Head of caudate nucleus (tissue), 42 donors: ENCODE measurements around the gene NAALADL2.

Experiments used
- DNase-seq, 42 donors: peaks; one replicate each; pipeline versions ENCODE4 v3.0.0 to v3.0.0-alpha.2; 2020 to 2021; ENCODE audit warnings: mixed read lengths in 7 of 42
- intact Hi-C: fragments of 100-400 bp; cut with DNase I; formaldehyde crosslinking; loops from one replicate; pipeline ENCODE4 v1.15.0; 2022

The NAALADL2 gene

GRCh38 chr3:175176556-175176955, 317.4 kb downstream of the NAALADL2 start:
- intact Hi-C loops: no loop called here
- DNase-seq: no peak

GRCh38 chr3:175179055-175179454, 319.9 kb downstream of the NAALADL2 start:
- intact Hi-C loops: no loop called here

DNA sequence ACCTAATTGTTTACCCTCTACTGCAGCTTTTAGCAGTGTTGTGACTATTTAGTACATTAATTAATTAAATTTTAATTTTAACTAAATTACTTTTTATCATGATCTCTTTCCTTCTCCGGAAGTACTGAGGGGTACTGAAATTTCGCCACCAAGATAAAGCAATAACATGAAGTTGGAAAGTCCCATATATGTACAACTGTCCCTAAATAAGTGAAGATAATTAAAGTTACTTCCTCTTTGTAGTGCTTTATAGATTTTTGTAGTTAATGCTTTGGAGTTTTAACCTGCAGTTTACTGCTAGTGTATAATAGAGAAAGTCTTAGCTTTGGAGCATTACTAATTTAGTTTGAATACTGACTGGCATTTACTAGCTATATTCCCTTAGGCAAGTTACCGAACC, 325.3 kb downstream of the NAALADL2 start:
- no peak for DNase-seq
- intact Hi-C loops: no loop called here

More at GRCh38 chr3:175179055-175179454, 319.9 kb downstream of the NAALADL2 start:
- DNase-seq: no peak

DNA sequence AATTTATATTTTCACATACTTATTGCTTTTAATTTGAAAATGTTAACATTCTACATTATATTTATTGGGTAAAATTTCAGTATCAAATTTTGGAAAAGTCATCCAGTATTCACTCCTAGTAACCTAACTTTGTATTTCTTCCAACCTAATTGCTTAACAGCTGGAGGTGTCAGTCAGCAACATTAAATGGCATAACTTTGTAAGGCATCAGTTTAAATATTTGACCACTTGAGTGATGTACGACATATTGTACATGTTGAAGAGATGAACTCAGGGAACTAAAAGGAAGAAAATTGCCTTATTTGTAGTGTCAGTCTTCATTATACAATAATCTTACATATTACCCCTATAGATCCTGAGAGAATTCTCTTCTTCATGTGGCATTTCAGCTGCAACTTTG, 326.8 kb downstream of the NAALADL2 start:
- intact Hi-C loops: no loop called here
- DNase-seq: no peak

DNA sequence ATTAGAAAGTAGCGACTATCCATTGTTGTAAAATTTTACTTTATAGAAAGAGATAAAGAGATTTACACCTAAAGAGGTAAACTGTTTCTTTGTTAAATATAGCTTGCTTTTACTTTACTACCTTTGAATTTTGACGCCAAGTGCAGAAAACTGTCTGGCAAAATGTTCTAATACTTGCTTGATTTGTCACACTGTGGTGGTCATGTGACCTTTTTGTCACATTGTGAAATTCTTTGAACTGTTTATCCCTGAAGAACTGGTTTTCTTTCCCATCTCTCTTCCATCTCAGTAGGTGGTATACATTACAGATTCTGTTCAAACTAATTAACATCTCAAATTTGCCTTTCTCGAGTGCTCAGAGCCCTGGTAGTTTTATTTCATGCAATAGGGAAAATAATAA, 327.4 kb downstream of the NAALADL2 start:
- intact Hi-C loops: no loop called here
- DNase-seq: no peak

- intact Hi-C loops: no loop called here
- DNase-seq: no peak
Measured at GRCh38 chr3:175187586-175187985, 328.5 kb downstream of the NAALADL2 start.

- DNase-seq: no peak
- intact Hi-C loops: no loop called here
Measured at GRCh38 chr3:175192536-175192935, 333.4 kb downstream of the NAALADL2 start.

DNA sequence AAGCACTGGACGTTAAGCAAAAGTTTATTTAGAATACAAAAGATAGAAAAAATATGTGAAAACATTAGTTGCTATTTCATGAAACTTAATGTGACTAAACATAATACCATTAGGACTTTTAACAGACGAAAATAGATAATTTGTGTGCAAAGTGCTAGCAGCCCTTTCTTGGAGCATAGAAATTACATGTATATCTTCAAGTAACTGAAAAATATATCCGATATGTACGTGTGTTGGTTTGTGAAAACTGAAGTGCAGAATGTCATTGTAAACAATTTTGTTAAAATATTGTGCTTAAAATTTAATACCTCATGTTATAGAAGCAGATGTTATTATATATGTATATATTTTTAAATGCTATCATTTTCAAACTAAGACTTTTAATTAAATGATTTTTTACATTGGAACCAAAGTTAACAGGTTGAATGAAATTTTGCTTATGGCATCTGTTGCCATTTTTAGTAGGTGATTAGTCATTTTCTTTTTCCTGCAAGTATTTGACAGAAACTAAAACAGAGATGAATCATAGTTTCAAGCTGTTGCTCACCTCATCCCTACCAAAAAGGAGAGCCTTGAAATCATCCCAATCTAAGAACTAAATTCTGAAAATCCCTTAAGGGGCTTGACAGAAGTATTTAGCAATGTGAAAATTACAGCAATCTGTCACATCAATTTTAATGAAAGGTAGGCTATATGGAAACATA, 334.8 kb downstream of the NAALADL2 start:
- intact Hi-C loops: no loop called here
- no peak for DNase-seq

DNA sequence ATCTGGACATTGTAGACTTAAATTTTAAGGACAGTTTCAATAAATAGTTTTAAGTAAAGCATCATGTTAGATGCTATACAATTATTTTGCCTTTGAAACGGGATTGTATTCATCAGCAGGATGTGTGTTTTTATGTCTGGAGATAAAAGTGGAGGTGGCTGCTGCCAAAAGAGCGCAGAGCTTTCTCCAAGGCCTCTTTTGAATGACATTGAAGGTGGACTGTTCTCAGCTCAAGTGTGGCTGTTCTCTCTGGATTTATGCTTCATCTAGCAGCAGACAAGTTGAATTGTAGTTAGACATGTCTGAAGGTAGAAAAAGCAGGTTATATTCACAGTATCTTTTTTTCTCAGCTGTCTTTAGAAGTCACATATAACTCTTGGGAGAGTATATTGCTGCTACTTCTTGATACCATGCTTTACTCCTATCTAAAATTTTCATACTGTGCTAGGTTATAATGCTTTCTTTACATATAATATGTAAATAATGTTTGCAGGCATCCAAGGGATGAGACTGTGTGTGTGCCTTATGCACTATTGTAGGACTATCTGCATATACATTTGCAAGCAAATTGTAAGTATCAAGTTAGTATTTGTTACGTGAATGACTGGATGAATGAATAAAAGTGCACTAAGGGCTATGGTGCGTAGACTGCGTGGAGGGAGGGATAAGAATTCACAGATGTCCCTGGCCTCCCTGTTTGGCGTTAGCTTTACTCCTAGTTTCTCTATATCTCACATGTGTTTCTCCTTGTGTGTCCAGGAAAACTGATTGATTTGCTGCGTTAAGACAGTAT, 340.1 kb downstream of the NAALADL2 start:
- intact Hi-C loops: no loop called here
- peak in 19 of 42 donors; percentile 1 to 66 (median 13) for DNase-seq

DNA sequence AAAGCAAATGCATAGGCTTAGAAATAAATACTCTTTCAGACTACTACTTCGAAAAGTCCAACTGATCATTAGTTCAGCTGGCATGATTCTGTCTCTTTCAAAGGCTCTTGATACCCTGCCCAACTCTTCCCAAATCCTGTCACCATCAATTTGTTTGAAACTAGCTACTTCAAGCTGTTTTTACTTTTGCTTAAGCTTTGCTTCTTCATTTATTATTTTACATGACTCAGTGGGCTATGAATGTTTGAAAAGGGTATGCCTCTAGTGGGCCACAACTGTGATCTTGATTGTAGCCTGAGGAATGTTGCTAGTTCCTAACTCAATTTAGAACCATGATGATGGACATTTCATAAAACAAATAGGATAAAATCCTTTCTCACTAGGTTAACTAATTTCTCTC, 340.8 kb downstream of the NAALADL2 start:
- intact Hi-C loops: no loop called here

GRCh38 chr3:175200391-175201095, 341.4 kb downstream of the NAALADL2 start:
- intact Hi-C loops: no loop called here
- no peak for DNase-seq

More for the DNA sequence above, 340.8 kb downstream of the NAALADL2 start:
- no peak for DNase-seq

DNA sequence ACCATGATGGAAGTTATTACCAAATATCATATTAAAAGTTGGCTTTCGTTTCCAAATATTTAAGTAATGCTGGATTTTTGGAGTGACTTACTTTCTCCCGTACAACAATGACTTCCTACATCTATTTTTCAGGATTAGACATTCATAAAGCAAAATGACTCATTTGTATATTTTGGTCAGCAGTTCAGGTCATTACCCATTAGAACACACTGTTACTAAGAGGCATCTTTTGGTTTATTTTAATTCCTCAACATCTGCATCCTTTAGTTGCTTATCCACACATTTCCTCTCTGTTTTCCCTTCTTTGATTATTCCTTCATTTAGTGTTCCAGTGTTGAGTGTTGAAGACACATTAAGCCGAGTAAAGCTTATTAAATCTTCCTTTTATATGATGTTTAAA, 348.2 kb downstream of the NAALADL2 start:
- no peak for DNase-seq
- intact Hi-C loops: no loop called here

DNA sequence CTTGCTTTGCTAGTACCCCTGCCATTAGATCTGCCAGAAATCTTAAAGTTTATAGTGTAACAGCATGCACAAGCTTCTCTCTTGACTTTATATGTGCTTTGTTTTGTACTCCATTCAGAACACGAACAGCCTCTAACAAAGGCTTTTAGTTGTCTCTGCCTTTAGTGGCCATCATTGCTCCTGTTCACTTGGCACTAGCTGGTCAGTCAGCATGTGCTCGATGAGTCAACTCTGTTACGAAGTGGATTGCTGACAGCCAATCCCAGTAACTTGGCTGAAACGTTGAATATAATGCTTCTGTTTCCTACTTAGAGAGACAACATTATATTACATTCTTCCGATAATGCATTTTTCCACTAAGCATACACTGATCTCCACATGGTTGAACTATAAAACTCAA, 349.2 kb downstream of the NAALADL2 start:
- intact Hi-C loops: no loop called here
- peak in 38 of 42 donors; percentile 2 to 84 (median 52) for DNase-seq

DNA sequence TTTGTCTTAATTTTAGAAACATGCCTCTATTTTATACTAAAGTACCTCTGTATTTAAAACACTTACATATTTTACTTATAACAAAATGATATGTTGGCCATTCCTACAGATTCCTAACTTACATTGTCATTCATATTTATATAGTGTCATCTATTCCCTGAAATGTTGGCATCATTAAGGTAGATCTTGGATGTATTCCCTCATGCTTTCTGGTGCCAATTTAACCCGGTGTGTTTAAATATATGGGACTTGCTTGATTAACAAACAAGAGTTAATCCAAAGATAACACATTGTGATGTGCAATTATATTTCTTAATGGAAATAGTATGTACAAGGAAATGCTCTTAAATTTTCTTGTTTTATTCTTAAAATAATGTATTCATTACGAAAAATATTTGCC, 352.3 kb downstream of the NAALADL2 start:
- intact Hi-C loops: no loop called here
- DNase-seq: no peak

DNA sequence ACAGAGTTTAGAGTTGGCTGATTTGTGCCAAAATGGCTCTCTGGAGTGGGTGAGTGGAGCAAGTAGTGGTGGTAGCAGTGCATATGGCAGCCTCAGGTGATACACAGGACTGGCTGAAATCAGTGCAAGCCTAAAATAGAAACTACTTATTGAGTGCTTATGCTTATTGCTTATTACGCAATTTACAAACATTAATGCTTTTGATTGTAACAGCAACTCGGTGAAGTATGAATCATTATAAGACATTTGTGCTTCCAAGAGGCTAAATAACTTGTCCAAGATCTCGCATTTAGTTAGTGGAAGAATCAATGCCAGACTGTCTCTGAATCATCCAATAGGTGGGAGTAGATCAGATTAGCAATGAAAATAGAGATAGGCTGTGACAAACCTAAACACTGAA, 353.8 kb downstream of the NAALADL2 start:
- DNase-seq: no peak
- intact Hi-C loops: no loop called here

DNA sequence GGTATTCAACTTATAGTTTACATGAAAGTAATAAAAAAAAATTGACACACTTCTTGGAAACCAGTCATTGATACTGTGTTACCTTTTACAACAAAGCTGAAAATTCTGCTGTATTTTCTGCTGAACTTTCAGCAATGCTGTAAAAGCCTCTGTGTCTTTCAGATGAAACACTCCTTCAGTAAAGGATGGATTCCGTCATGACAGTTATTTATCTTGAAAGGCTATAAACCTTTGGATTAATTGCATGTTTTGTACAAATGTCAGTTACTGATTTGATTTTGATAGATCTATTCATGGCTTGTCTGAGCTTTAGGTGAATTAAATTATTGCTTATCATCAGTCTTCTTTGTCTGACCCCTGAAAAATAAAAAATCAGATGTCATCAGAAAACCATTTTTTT, 355.1 kb downstream of the NAALADL2 start:
- DNase-seq: no peak
- intact Hi-C loops: no loop called here

DNA sequence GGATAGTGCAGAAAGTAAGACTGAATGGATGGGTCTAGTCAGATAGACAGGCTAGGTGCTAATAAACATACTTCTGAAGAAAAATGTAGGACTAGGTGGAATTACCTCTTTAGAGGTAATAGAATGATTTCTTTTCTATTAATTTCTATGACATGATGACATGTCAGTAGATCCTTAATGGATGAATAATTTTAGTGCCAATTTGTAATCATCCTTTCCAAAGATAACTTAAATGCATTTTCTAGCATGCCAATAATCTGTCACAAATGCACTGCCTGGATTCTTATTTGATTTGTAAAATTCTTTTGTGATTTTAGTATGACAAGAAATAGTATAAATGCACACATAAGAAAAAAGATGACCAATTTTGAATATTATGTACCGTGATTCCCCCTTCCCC, 356.7 kb downstream of the NAALADL2 start:
- intact Hi-C loops: no loop called here
- no peak for DNase-seq

GRCh38 chr3:175222356-175222755, 363.2 kb downstream of the NAALADL2 start:
- intact Hi-C loops: no loop called here

DNA sequence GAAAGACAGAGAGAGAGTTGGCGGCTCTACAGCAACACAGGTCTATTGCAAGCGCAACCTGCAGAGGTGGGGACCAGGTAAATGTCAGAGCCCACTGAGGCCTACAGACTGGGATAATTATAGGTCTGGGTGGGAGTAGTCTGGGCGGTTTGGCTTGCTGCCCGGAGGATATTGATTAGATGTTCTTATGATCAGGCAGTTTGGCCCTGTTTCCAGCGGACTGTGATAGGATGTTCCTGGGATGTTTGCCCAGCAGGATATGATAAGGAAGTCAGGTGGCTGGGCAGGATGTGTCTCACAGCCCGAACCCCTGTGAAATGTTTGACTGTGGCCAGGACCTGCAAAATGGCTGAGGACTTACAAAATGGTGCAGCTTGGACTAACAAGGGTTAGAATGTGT, 364.9 kb downstream of the NAALADL2 start:
- intact Hi-C loops: no loop called here

More at GRCh38 chr3:175222356-175222755, 363.2 kb downstream of the NAALADL2 start:
- DNase-seq: no peak

DNA sequence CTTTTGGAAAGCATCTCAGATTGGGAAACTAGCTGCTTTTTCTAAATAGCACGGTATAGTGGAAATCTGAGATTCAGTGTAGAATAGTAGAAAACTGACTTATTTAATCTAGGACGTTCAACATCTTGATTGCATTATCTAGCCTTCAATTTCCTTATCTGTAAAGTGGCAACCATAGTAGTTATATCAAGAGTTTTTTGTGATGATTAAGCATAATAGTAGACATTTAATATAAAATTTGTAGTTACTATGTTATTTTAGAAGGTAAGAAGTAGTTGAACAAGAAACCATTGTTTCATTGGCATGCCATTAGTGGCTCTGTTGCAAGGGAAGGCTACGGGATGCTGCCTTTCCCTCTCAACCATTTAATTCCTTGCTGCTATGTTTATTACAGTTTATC, 367.3 kb downstream of the NAALADL2 start:
- intact Hi-C loops: no loop called here
- no peak for DNase-seq

More for the DNA sequence above, 364.9 kb downstream of the NAALADL2 start:
- DNase-seq: no peak
